Stromal cell of bone marrow (primary cell): ENCODE data around the gene CAMK4.
"Not testable (repeated sequence)": the region's sequence is repeated elsewhere in the genome, so short reads cannot be mapped to it uniquely, and the experiment has no call there.

ENCODE experiments used
- DNase-seq: peaks from one replicate; pipeline ENCODE4 v3.0.0-alpha.2; 2012; ENCODE audit warnings: low read depth

The CAMK4 gene

GRCh38 chr5:111257610-111258009 is 33.4 kb downstream of the CAMK4 start:
- DNase-seq = not testable (repeated sequence)

GRCh38 chr5:111259636-111260035 is 35.5 kb downstream of the CAMK4 start:
- DNase-seq = no peak

- DNase-seq = no peak
These were observed 37.4 kb downstream of the CAMK4 start for GRCh38 chr5:111261610-111262009.

DNA sequence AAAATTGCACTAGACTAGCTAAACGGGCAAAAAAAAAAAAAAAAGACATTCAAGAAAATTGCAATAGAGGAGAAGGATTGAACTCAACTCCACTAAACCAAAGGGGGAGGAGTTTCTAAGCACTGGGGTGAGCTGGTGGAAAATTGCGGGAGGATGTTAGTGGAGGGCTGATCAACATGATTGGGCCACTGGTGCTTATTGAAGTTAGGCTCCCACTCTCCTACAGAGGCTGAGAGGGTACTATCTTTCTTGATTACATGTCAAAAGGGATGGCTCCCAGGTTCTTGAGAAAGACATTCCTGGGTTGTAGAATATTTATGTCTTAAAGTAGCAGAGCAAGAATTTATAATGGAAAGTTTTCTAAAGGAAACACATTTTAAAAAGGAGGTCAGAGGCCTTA is 38.0 kb downstream of the CAMK4 start:
- DNase-seq = no peak

- DNase-seq = no peak
These were observed 38.6 kb downstream of the CAMK4 start for GRCh38 chr5:111262815-111263214.

DNA sequence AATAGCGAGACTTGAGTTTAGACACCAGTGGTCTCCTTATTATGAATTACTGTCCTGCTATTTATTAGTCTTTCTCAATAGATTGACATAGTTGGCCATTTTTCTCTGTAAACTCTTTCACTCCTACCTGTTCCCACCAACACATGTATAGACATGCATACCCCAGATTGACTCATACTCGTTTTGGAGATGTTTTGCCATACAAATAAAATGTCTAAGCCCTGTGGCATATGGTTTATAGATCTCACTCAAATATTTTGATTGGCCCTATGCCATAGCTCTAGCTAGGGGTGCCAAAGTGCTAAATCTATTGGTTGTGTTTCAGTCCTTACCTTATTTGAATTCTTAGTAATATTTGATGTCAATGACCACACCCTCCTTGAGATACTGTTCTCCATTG is 42.3 kb downstream of the CAMK4 start:
- no peak for DNase-seq

DNA sequence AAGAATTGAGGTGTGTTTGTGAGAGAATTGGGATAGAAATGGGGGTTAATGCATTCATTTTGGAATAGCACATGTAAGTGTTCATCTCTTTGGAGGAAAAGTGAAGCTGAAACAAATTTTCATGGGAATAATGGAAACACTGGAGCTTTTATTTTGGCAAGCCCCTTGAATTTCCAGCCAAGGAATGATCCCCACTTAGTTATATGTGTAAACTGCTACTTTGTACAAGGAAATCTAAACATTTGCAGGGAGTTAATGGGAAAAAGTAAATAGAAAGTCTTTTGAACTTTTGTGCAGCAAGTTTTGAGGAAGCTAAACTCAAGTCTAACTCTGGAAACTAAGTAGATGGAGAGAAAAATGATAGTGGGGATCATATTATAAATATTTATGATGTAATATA is 44.1 kb downstream of the CAMK4 start:
- no peak for DNase-seq

DNA sequence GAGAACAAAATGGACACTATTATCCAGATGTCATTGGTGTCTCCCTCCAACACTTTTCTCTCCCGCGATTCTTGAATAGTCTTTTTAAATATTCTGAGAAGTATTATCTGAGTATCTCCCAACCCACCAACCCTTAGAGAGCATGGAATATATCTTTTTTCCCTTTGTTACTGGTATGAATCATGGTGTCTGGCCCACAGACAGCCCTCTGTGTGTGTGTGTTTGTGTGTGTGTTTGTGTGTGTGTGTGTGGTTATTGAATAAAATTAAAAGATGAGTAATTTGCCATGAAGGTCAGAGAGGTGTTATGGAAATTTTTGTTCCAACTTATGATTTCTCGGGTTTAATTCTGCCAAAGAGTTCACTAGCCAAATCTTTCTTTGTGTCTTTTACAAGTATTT is 47.7 kb downstream of the CAMK4 start:
- no peak for DNase-seq

GRCh38 chr5:111277061-111277460 is 52.9 kb downstream of the CAMK4 start:
- DNase-seq = no peak

DNA sequence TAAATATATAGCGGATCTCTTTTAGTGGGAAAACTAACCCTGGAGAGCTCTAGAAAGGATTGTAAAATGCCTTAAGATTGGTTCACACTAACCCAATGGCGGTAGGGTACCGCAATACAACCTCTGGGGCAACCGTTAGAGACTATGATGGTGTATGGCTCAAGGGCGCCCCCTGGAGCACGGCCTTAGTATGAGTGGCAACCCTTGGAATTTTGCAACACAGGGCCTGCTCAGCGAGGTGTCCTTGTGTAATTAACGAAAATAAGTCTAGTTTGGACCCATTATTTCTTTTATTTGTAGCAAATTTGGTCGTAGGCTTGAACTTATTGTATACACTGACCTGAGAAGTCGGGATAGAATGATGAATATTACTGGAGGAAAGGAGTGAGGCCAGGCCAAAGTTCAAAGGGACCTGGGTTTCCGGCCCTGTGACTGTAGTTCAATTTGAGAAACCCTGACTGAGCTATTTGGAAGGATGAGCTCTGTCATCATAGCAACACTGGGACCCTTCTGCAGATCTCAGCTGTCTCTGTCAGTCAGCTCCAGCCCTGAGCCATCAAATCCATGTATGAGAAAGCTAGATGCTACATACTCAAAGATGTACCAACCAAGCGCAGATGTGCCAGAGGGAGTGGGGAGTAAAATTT is 54.8 kb downstream of the CAMK4 start:
- DNase-seq = no peak

GRCh38 chr5:111280282-111280951 is 56.2 kb downstream of the CAMK4 start:
- DNase-seq = no peak

- no peak for DNase-seq
These were observed 58.6 kb downstream of the CAMK4 start for GRCh38 chr5:111282798-111283197.

GRCh38 chr5:111284825-111285224 is 60.6 kb downstream of the CAMK4 start:
- no peak for DNase-seq

DNA sequence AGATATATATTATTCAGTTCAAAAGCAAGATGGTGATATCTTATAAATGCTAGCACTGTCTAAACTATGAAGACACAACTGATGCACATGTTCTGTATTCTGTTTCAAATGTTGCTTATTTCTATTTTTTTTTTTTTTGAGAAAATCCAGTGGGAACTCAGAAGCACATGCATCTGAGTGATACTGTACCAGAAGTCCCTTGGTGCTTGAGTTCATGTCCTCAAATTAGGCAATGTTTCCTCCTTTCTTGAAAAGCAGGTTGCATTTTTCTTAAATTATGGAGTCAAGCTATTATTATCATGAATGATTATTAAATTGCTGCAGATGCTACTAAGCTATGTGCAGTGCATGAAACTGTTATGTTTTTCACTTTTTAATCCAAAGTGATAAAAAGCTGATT is 70.4 kb downstream of the CAMK4 start:
- no peak for DNase-seq

GRCh38 chr5:111295649-111296048 is 71.5 kb downstream of the CAMK4 start:
- DNase-seq = no peak

DNA sequence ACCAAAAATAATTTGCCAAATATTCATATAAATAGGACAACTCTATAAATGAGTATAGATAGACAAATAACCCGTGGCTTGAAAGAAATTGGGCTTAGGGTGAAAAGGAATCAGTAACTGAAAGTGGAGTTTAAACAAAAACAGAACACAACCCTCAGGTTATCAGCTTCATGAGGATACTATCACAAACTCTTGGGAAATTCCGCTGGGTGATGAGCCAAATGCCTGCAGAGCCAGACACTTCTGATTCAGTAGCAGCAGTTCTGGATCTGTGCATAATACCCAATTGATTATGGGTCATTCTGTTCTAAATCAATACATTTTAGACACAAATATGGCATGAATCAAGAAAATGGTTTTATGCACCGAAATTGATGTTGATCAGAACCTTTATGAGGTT is 72.4 kb downstream of the CAMK4 start:
- DNase-seq = no peak

- DNase-seq = no peak
These were observed 74.9 kb downstream of the CAMK4 start for GRCh38 chr5:111299067-111299481.

- no peak for DNase-seq
These were observed 75.7 kb downstream of the CAMK4 start for GRCh38 chr5:111299831-111300432.

- DNase-seq = no peak
These were observed 77.1 kb downstream of the CAMK4 start for GRCh38 chr5:111301264-111301663.

- DNase-seq = not testable (repeated sequence)
These were observed 77.9 kb downstream of the CAMK4 start for GRCh38 chr5:111302043-111302442.

DNA sequence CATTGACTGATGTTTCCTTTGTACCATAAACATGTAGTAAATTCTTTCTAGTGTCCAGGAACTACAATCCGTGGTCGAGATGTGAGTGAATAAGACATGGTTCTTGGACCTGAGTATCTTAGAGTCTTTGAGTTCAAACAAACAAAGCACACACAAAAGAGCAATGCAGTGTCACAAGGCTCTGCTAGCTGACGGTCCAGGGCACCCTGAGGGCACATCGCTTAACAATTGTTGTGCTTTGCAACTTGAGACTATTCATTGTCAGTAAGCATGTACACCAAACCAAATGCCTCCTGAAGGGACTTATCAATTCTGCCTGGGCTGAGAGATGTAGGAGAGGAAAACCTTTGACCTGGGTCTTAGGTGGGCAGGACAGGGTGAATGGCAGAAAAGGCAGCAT is 84.8 kb downstream of the CAMK4 start:
- DNase-seq = no peak

DNA sequence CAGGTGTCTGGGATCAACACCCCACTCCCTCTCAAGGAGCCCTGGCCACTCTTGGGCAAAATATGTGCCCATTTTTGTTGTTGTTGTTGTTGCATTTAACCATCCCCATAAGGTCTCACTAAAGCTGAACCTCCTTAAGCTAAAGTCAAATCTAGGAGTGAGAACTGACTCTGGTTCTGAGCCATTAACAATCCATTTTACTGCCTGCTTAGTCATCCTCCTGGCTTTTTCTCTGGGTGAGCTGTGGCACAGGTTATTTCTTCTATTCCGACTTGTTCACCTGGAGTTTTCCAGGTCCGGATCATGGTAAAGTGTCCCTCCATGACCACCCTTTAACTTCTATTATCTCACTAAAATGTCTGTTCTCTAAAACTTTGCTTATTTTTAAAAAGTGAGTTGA is 85.2 kb downstream of the CAMK4 start:
- no peak for DNase-seq
